Measurements from ENCODE around the gene SET.

- TF ChIP-seq POLR2A (IDR thresholded peaks at IDR 0.05) (peak in 3 of 4 donors; percentile 57 to 96 (median 59)), EP300 (IDR thresholded peaks at IDR 0.05) (no peak)
Measured at GRCh38 chr9:128723866-128724743, 35.1 kb downstream of the SET start, which contains the start of gene ZDHHC12.
